Measurements from ENCODE around the gene HIPK2.

DNA sequence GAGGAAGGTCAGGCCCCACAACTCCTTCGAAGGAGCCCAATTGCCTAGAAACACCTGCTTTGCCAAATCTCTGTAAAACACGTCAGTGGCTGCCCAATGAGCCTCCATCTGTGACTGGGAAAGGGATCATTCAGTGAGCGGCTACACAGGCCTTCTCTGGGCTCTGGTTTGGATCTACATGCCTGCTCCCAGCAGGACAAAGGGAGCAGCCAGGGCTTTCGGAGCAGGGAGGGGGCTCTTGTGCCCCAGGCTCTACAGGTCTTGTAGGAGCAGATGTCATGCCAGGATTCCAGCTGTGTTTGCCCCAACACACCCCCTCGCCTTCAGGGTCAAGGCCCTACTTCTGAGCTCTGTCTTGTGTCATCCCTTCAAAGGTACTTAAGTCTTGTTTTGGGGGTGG is 180.8 kb downstream of the HIPK2 start:
- TF ChIP-seq RARB (CRISPR knock-in tag; IDR thresholded peaks at IDR 0.05) (no peak), ARNTL (CRISPR knock-in tag; IDR thresholded peaks at IDR 0.05; ENCODE audit: borderline replicate concordance, low read depth) (no peak), TCF4 (CRISPR knock-in tag; IDR thresholded peaks at IDR 0.05; ENCODE audit: borderline replicate concordance) (no peak), CSDC2 (CRISPR knock-in tag; IDR thresholded peaks at IDR 0.05) (no peak), ZNF565 (CRISPR knock-in tag; conservative IDR thresholded peaks at IDR 0.05; ENCODE audit: low read depth) (no peak), ZNF8 (CRISPR knock-in tag; IDR thresholded peaks at IDR 0.05) (no peak), BACH2 (CRISPR knock-in tag; IDR thresholded peaks at IDR 0.05; ENCODE audit: borderline replicate concordance) (no peak), ZFP30 (CRISPR knock-in tag; IDR thresholded peaks at IDR 0.05) (no peak)
- TF ChIP-seq, protein P1, sequence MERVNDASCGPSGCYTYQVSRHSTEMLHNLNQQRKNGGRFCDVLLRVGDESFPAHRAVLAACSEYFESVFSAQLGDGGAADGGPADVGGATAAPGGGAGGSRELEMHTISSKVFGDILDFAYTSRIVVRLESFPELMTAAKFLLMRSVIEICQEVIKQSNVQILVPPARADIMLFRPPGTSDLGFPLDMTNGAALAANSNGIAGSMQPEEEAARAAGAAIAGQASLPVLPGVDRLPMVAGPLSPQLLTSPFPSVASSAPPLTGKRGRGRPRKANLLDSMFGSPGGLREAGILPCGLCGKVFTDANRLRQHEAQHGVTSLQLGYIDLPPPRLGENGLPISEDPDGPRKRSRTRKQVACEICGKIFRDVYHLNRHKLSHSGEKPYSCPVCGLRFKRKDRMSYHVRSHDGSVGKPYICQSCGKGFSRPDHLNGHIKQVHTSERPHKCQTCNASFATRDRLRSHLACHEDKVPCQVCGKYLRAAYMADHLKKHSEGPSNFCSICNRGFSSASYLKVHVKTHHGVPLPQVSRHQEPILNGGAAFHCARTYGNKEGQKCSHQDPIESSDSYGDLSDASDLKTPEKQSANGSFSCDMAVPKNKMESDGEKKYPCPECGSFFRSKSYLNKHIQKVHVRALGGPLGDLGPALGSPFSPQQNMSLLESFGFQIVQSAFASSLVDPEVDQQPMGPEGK (CRISPR knock-in tag; IDR thresholded peaks at IDR 0.05; ENCODE audit: borderline replicate concordance): no peak
- TF ChIP-seq, protein P2, sequence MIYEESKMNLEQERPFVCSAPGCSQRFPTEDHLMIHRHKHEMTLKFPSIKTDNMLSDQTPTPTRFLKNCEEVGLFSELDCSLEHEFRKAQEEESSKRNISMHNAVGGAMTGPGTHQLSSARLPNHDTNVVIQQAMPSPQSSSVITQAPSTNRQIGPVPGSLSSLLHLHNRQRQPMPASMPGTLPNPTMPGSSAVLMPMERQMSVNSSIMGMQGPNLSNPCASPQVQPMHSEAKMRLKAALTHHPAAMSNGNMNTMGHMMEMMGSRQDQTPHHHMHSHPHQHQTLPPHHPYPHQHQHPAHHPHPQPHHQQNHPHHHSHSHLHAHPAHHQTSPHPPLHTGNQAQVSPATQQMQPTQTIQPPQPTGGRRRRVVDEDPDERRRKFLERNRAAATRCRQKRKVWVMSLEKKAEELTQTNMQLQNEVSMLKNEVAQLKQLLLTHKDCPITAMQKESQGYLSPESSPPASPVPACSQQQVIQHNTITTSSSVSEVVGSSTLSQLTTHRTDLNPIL (CRISPR knock-in tag; IDR thresholded peaks at IDR 0.05; ENCODE audit: low read depth): no peak
